Common myeloid progenitor, CD34-positive (primary cell): ENCODE measurements around the gene FUOM. TPM values are rescaled to one million over a fixed set of nuclear protein-coding genes. Genes with fewer than 3 reads are reported as not detected.

Experiments
- CTCF ChIA-PET: fragments of 350-600 bp; sonication (Branson Sonifier 250); formaldehyde crosslinking; loops from one replicate; lab custom pipeline; 2021; ENCODE audit warnings: antibody characterized with exemption; lab: Charles Lee
- POLR2A ChIA-PET: fragments of 350-600 bp; sonication (Branson Sonifier 250); formaldehyde crosslinking; loops from one replicate; lab custom pipeline; 2021; ENCODE audit warnings: antibody characterized with exemption; lab: Charles Lee
- DNase-seq, 3 donors: peaks; one replicate each; pipeline versions ENCODE4 v3.0.0 to v3.0.0-alpha.2; 2013
- H3K27ac ChIP-seq, 2 experiments: 1 replicate in 1 of 2; 2 replicates in 1 of 2; pipeline ENCODE4 v1.7.0; 2013; ENCODE audit warnings: inconsistent platforms in 2 of 2, low read length in 2 of 2, mild to moderate bottlenecking in 2 of 2, low read depth in 1 of 2, moderate library complexity in 1 of 2; ENCODE audit not compliant: severe bottlenecking in 2 of 2, insufficient read depth in 1 of 2, poor library complexity in 1 of 2
- H3K27me3 ChIP-seq, 5 experiments: replicated peaks in 2 of 5; 1 replicate in 3 of 5; 2 replicates in 2 of 5; pipeline versions ENCODE4 v1.6.1 to v1.7.0; 2013; ENCODE audit warnings: low read length in 4 of 5, mild to moderate bottlenecking in 2 of 5, moderate library complexity in 2 of 5, inconsistent platforms in 1 of 5; ENCODE audit not compliant: insufficient read depth in 5 of 5, control insufficient read depth in 4 of 5
- H3K36me3 ChIP-seq, 4 experiments: 1 replicate in 2 of 4; 2 replicates in 2 of 4; pipeline versions ENCODE4 v1.6.1 to v1.7.0; 2013; ENCODE audit warnings: low read length in 3 of 4, control low read depth in 1 of 4, mild to moderate bottlenecking in 1 of 4; ENCODE audit not compliant: control insufficient read depth in 4 of 4, insufficient read depth in 4 of 4
- H3K4me1 ChIP-seq, 4 experiments: 1 replicate in 3 of 4; 2 replicates in 1 of 4; pipeline versions ENCODE4 v1.6.1 to v1.7.1; 2013; ENCODE audit warnings: low read length in 3 of 4, mild to moderate bottlenecking in 3 of 4, control low read depth in 1 of 4, inconsistent platforms in 1 of 4, moderate library complexity in 1 of 4; ENCODE audit not compliant: control insufficient read depth in 4 of 4, insufficient read depth in 4 of 4; ENCODE audit errors: control extremely low read depth in 1 of 4
- H3K4me3 ChIP-seq, 7 experiments: 1 replicate in 4 of 7; 2 replicates in 3 of 7; pipeline versions ENCODE4 v1.5.1 to v1.7.0; 2013; ENCODE audit warnings: mild to moderate bottlenecking in 7 of 7, low read length in 6 of 7, moderate library complexity in 6 of 7, inconsistent platforms in 2 of 7, low read depth in 2 of 7, control low read depth in 1 of 7; ENCODE audit not compliant: insufficient read depth in 4 of 7, control insufficient read depth in 1 of 7; ENCODE audit errors: extremely low read depth in 1 of 7
- H3K9me3 ChIP-seq, 5 experiments: 1 replicate in 4 of 5; 2 replicates in 1 of 5; pipeline versions ENCODE4 v1.6.1 to v1.7.1; 2013; ENCODE audit warnings: low read length in 4 of 5, mild to moderate bottlenecking in 2 of 5, inconsistent platforms in 1 of 5, low read depth in 1 of 5, moderate library complexity in 1 of 5; ENCODE audit not compliant: control insufficient read depth in 4 of 5, insufficient read depth in 2 of 5; ENCODE audit errors: control extremely low read depth in 1 of 5
- WGBS: methylation state at CpG from one replicate; pipeline ENCODE4 v1.1.5; 2013; ENCODE audit not compliant: insufficient coverage; 5-methylcytosine and 5-hydroxymethylcytosine counted together
- polyA plus RNA-seq: library from polyadenylated mRNA; unstranded; fragments of 120-200 nt; gene quantifications from one replicate; pipeline ENCODE4 v1.2.1, GENCODE V29; 2013

Gene FUOM
- 14.6 TPM for polyA plus RNA-seq

- under 1% methylated on average over 56 of the region's 83 CpGs for WGBS
- Histone ChIP-seq H3K27me3 (no peaks in the 10 kb centered on the region), H3K4me3 (peak within 1 kb of the TSS; percentile 39 to 74 (median 67)), H3K9me3 (no peaks in the 10 kb centered on the region), H3K4me1 (peaks cover 0 to 14% (median 12%) of the 10 kb centered on the region in 4 experiments), H3K27ac (no peak within 1 kb of the TSS), H3K36me3 (peaks cover 0 to 7% (median 3%) of the 10 kb centered on the region in 4 experiments)
- CTCF ChIA-PET, result interaction anchor here (1.2 to 1.8 kb wide), 4 partner anchors 13 to 28 kb away, joined by 3 to 4 read pairs (median 4); no protein-coding TSS in a partner anchor
- POLR2A ChIA-PET, result interaction anchor here (1.0 kb wide), 1 partner anchor 21 kb away, joined by 6 read pairs; the partner anchor contains the start of gene CALY
- peak; percentile 72 to 87 (median 83) for DNase-seq
These were observed at the start of gene FUOM for GRCh38 chr10:133357285-133358161. Gene FUOM, minus strand, starts transcription at chr10:133358019. Its CDS starts 12 bp downstream, at chr10:133358007.

- POLR2A ChIA-PET, result no interaction called here
- Histone ChIP-seq H3K27me3 (no peaks in the 10 kb centered on the region), H3K9me3 (peaks cover 5 to 30% (median 15%) of the 10 kb centered on the region in 5 experiments), H3K27ac (no peak overlapping the region), H3K36me3 (peaks cover 40 to 81% (median 67%) of the 10 kb centered on the region in 4 experiments), H3K4me3 (no peak overlapping the region), H3K4me1 (no peaks in the 10 kb centered on the region)
- no peak for DNase-seq
- 93% methylated on average over 6 of the region's 8 CpGs for WGBS
- CTCF ChIA-PET, result interaction anchor here (2.2 kb wide), 1 partner anchor 32 kb away, joined by 5 read pairs; no protein-coding TSS in a partner anchor
These were observed 48.2 kb upstream of the FUOM start for GRCh38 chr10:133405844-133406527.

- DNase-seq, result no peak
- ChIA-PET POLR2A (no interaction called here), CTCF (no interaction called here)
- H3K4me3 ChIP-seq, result no peak overlapping the region
- H3K36me3 ChIP-seq, result peaks cover 35 to 79% (median 62%) of the 10 kb centered on the region in 4 experiments
- no peaks in the 10 kb centered on the region for H3K27me3 ChIP-seq
- WGBS, result 100% methylated on average over 1 of the region's 2 CpGs
- H3K9me3 ChIP-seq, result peaks cover 5 to 23% (median 9%) of the 10 kb centered on the region in 5 experiments
- H3K4me1 ChIP-seq, result no peaks in the 10 kb centered on the region
- no peak overlapping the region for H3K27ac ChIP-seq
These were observed 47.5 kb upstream of the FUOM start for GRCh38 chr10:133405272-133405671.

GRCh38 chr10:133403784-133404183 lies 46.0 kb upstream of the FUOM start:
- ChIA-PET POLR2A (no interaction called here), CTCF (interaction anchor here (1.2 kb wide), 1 partner anchor 9 kb away, joined by 3 read pairs; no protein-coding TSS in a partner anchor)
- H3K4me3 ChIP-seq, result no peak overlapping the region
- no peak overlapping the region for H3K27ac ChIP-seq
- DNase-seq, result no peak
- H3K36me3 ChIP-seq, result peaks cover 29 to 76% (median 59%) of the 10 kb centered on the region in 4 experiments
- no peaks in the 10 kb centered on the region for H3K27me3 ChIP-seq
- H3K9me3 ChIP-seq, result peaks cover 0 to 9% (median 4%) of the 10 kb centered on the region in 5 experiments
- no peaks in the 10 kb centered on the region for H3K4me1 ChIP-seq
- WGBS, result 90% methylated on average over 2 of the region's 5 CpGs

- no peaks in the 10 kb centered on the region for H3K4me1 ChIP-seq
- H3K27ac ChIP-seq, result no peak overlapping the region
- H3K4me3 ChIP-seq, result no peak overlapping the region
- no peak for DNase-seq
- H3K36me3 ChIP-seq, result peaks cover 25 to 76% (median 59%) of the 10 kb centered on the region in 4 experiments
- ChIA-PET POLR2A (no interaction called here), CTCF (interaction anchor here (1.2 kb wide), 1 partner anchor 10 kb away, joined by 3 read pairs; no protein-coding TSS in a partner anchor)
- WGBS, result 100% methylated on average over 12 of the region's 16 CpGs
- no peaks in the 10 kb centered on the region for H3K27me3 ChIP-seq
- H3K9me3 ChIP-seq, result peaks cover 0 to 5% (median 4%) of the 10 kb centered on the region in 5 experiments
These were observed 45.5 kb upstream of the FUOM start for GRCh38 chr10:133403359-133403758.

- Histone ChIP-seq H3K4me3 (no peak overlapping the region), H3K9me3 (peaks cover 0 to 1% (median 0%) of the 10 kb centered on the region in 5 experiments), H3K4me1 (no peaks in the 10 kb centered on the region), H3K27me3 (no peaks in the 10 kb centered on the region), H3K27ac (no peak overlapping the region), H3K36me3 (peaks cover 22 to 72% (median 56%) of the 10 kb centered on the region in 4 experiments)
- DNase-seq, result no peak
- POLR2A ChIA-PET, result no interaction called here
- CTCF ChIA-PET, result interaction anchor here (1.5 kb wide), 1 partner anchor 10 kb away, joined by 3 read pairs; no protein-coding TSS in a partner anchor
- WGBS, result 98% methylated on average over 20 of the region's 21 CpGs
These were observed 44.3 kb upstream of the FUOM start for GRCh38 chr10:133401981-133402725.
